ENCODE measurements around the gene APOA1. TPM values are rescaled to one million over a fixed set of nuclear protein-coding genes. Genes with fewer than 3 reads are reported as not detected.

Gene APOA1
- total RNA-seq, 2 donors from 2014 or later = 91.8 to 120 TPM

DNA sequence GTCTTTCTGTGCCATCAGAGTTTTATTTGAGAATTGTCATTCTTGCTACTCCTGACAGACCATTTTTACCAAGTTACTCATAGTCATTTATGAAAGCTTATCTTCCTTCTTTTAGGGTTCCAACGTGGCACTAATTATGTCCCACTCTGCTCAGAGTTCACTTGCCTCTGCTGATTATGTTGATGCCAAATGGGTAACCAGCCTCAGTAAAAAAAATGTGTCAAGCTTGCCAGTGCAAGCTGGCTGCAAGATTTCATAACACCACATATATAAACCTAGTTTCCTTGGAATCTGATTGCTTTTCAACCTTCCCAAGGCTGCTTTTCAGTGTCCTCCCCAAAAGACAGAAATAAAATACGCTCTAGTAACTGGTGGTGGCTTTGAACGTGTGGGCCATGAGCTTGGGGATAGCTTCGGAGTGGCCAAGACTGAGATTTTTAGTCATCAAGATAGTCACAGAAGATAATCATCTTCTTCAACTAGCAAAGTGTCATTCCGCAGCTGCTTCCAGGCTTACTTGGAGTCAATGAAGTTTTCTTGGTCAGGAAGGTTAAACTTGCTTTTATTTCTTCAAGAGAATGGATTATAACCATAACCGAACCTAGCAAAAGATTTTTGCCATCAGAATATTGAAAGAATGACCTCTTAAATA lies 29.5 kb upstream of the APOA1 start:
- Mint-ChIP-seq H3K36me3 (ENCODE audit: low read depth) (peaks cover 60% of the 10 kb centered on the region), H3K27me3 (ENCODE audit: insufficient read depth) (no peaks in the 10 kb centered on the region), H3K27ac (no peak overlapping the region), H3K9me3 (no peaks in the 10 kb centered on the region), H3K4me3 (no peak overlapping the region), H3K4me1 (no peaks in the 10 kb centered on the region)
- H3K9ac ChIP-seq (ENCODE audit: extremely low read depth, low read length, poor library complexity, severe bottlenecking) = no peak overlapping the region
- DNase-seq = no peak
- no peaks in the 10 kb centered on the region for H3K4me1 ChIP-seq (ENCODE audit: control insufficient read depth, insufficient read depth, low read length)
- no peaks in the 10 kb centered on the region for H3K9me3 ChIP-seq (ENCODE audit: control insufficient read depth, low read length)
- H3K27ac ChIP-seq (ENCODE audit: low read depth, low read length) = no peak overlapping the region
- no peak overlapping the region for H3K4me3 ChIP-seq (ENCODE audit: low read length)
- H3K27me3 ChIP-seq (ENCODE audit: control insufficient read depth, insufficient read depth, low read length, poor library complexity, severe bottlenecking) = no peaks in the 10 kb centered on the region
- peaks cover 87% of the 10 kb centered on the region for H3K36me3 ChIP-seq (ENCODE audit: control insufficient read depth, insufficient read depth, low read length)
- TF ChIP-seq, protein P1, sequence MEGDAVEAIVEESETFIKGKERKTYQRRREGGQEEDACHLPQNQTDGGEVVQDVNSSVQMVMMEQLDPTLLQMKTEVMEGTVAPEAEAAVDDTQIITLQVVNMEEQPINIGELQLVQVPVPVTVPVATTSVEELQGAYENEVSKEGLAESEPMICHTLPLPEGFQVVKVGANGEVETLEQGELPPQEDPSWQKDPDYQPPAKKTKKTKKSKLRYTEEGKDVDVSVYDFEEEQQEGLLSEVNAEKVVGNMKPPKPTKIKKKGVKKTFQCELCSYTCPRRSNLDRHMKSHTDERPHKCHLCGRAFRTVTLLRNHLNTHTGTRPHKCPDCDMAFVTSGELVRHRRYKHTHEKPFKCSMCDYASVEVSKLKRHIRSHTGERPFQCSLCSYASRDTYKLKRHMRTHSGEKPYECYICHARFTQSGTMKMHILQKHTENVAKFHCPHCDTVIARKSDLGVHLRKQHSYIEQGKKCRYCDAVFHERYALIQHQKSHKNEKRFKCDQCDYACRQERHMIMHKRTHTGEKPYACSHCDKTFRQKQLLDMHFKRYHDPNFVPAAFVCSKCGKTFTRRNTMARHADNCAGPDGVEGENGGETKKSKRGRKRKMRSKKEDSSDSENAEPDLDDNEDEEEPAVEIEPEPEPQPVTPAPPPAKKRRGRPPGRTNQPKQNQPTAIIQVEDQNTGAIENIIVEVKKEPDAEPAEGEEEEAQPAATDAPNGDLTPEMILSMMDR (conservative IDR thresholded peaks at IDR 0.05) = no peak
- 91 to 94% methylated on average over 6 of the region's 6 CpGs for WGBS, 2 experiments (ENCODE audit: insufficient coverage in 1 of 2, insufficient read length in 1 of 2)

DNA sequence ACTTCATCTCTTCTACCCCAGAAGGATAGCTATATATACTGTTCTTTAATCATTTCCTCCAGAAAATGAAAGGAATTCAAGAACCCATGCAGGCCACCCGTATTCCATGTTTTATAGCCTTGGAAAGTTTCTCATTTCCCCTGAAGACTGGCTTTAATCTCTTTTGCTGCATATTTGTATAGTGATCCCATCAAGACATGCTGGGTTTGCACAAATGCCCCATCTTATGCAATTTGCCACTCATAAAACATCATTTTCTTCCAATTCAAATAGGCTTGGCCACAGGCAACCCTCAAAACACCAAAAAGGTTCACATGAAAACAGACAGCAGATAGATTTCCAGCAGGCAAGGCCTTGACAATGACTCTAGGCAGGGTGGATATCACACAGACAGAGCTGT lies 28.3 kb upstream of the APOA1 start:
- Histone ChIP-seq H3K4me1 (ENCODE audit: control insufficient read depth, insufficient read depth, low read length) (no peaks in the 10 kb centered on the region), H3K27me3 (ENCODE audit: control insufficient read depth, insufficient read depth, low read length, poor library complexity, severe bottlenecking) (no peaks in the 10 kb centered on the region), H3K9me3 (ENCODE audit: control insufficient read depth, low read length) (no peaks in the 10 kb centered on the region), H3K27ac (ENCODE audit: low read depth, low read length) (no peak overlapping the region), H3K36me3 (ENCODE audit: control insufficient read depth, insufficient read depth, low read length) (peaks cover 87% of the 10 kb centered on the region), H3K4me3 (ENCODE audit: low read length) (no peak overlapping the region), H3K9ac (ENCODE audit: extremely low read depth, low read length, poor library complexity, severe bottlenecking) (no peak overlapping the region)
- TF ChIP-seq, protein P1 (conservative IDR thresholded peaks at IDR 0.05) = no peak
- H3K4me3 Mint-ChIP-seq = no peak overlapping the region
- no peaks in the 10 kb centered on the region for H3K9me3 Mint-ChIP-seq
- H3K27me3 Mint-ChIP-seq (ENCODE audit: insufficient read depth) = no peaks in the 10 kb centered on the region
- no peak overlapping the region for H3K27ac Mint-ChIP-seq
- WGBS, 2 experiments (ENCODE audit: insufficient coverage in 1 of 2, insufficient read length in 1 of 2) = 97 to 100% methylated on average over 1 of the region's 1 CpG
- DNase-seq = no peak
- no peaks in the 10 kb centered on the region for H3K4me1 Mint-ChIP-seq
- H3K36me3 Mint-ChIP-seq (ENCODE audit: low read depth) = peaks cover 63% of the 10 kb centered on the region

DNA sequence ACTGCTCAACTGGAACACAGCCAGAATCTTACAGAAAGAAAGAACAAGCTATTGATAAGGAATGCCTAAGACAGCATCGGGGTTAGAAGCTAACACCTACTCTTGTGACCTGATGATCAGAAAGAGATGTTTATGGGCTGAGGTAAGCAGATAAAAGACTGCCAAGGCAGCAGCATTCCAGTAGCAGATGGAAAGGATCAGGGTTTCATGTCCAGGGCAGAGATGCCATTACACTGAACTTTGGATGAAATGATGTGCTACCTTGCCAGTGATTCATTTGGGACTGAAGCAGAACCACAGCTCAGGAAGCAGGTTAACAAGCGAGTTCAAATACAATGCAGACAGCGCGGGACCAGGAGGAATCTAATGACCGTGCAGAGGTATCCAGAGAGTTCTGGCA lies 27.1 kb upstream of the APOA1 start:
- no peaks in the 10 kb centered on the region for H3K4me1 Mint-ChIP-seq

More for the DNA sequence above, 27.1 kb upstream of the APOA1 start:
- TF ChIP-seq, protein P1 (conservative IDR thresholded peaks at IDR 0.05) = no peak
- DNase-seq = no peak
- no peaks in the 10 kb centered on the region for H3K4me1 ChIP-seq (ENCODE audit: control insufficient read depth, insufficient read depth, low read length)
- 91 to 93% methylated on average over 5 of the region's 5 CpGs for WGBS, 2 experiments (ENCODE audit: insufficient coverage in 1 of 2, insufficient read length in 1 of 2)
- H3K27me3 ChIP-seq (ENCODE audit: control insufficient read depth, insufficient read depth, low read length, poor library complexity, severe bottlenecking) = no peaks in the 10 kb centered on the region
- H3K36me3 ChIP-seq (ENCODE audit: control insufficient read depth, insufficient read depth, low read length) = peaks cover 86% of the 10 kb centered on the region
- H3K4me3 ChIP-seq (ENCODE audit: low read length) = no peak overlapping the region
- H3K9me3 ChIP-seq (ENCODE audit: control insufficient read depth, low read length) = no peaks in the 10 kb centered on the region
- H3K9me3 Mint-ChIP-seq = no peaks in the 10 kb centered on the region
- H3K27ac Mint-ChIP-seq = peak overlapping the region; percentile 39
- no peak overlapping the region for H3K27ac ChIP-seq (ENCODE audit: low read depth, low read length)
- H3K27me3 Mint-ChIP-seq (ENCODE audit: insufficient read depth) = no peaks in the 10 kb centered on the region
- H3K36me3 Mint-ChIP-seq (ENCODE audit: low read depth) = peaks cover 62% of the 10 kb centered on the region
- H3K4me3 Mint-ChIP-seq = no peak overlapping the region
- no peak overlapping the region for H3K9ac ChIP-seq (ENCODE audit: extremely low read depth, low read length, poor library complexity, severe bottlenecking)
